ENCODE data around the gene NCAM1. TPM values are rescaled to one million over a fixed set of nuclear protein-coding genes. Genes with fewer than 3 reads are reported as not detected.

Gene NCAM1
- total RNA-seq, 1 experiment from 2014 or later: not detected

GRCh38 chr11:113129261-113129992 lies 168.2 kb downstream of the NCAM1 start:
- TF ChIP-seq EZH2phosphoT487 (IDR thresholded peaks at IDR 0.05; ENCODE audit: borderline replicate concordance, low read length) (no peak), CTCF (conservative IDR thresholded peaks at IDR 0.05; ENCODE audit: low read depth, low read length) (no peak), EZH2 (IDR thresholded peaks at IDR 0.05; ENCODE audit: low read length, unreplicated experiment) (no peak)
- H2AFZ ChIP-seq (ENCODE audit: low read length): no peak overlapping the region
- no peaks in the 10 kb centered on the region for H3K36me3 ChIP-seq (ENCODE audit: low read depth, low read length)
- no peaks in the 10 kb centered on the region for H3K4me1 ChIP-seq (ENCODE audit: insufficient read depth, low read length)
- H3K9me3 ChIP-seq (ENCODE audit: low read length): no peaks in the 10 kb centered on the region
- ATAC-seq: no peak
- CTCF ChIA-PET: no interaction called here
- H3K4me2 ChIP-seq (ENCODE audit: low read length): no peak overlapping the region
- no peaks in the 10 kb centered on the region for H4K20me1 ChIP-seq (ENCODE audit: low read length)
- no peak overlapping the region for H3K4me3 ChIP-seq (ENCODE audit: low read length)
- no peaks in the 10 kb centered on the region for H3K79me2 ChIP-seq (ENCODE audit: low read length)
- POLR2A ChIA-PET (ENCODE audit: unreplicated experiment): no interaction called here
- no TSS peak for BruUV-seq (replicated peaks)
- intact Hi-C loops (cut with micrococcal nuclease): no loop called here
- H3K27me3 ChIP-seq (ENCODE audit: low read length): peaks cover 16% of the 10 kb centered on the region
- H3K9me2 ChIP-seq (replicated peaks; ENCODE audit: low read length): no peaks in the 10 kb centered on the region
- DNase-seq: no peak
- H3K27ac ChIP-seq (ENCODE audit: low read length): no peak overlapping the region
- H3K9ac ChIP-seq (ENCODE audit: low read length): no peak overlapping the region
- H3F3A ChIP-seq (ENCODE audit: low read length, unreplicated experiment): no peaks in the 10 kb centered on the region

- TF ChIP-seq EZH2 (IDR thresholded peaks at IDR 0.05; ENCODE audit: low read length, unreplicated experiment) (no peak), EZH2phosphoT487 (IDR thresholded peaks at IDR 0.05; ENCODE audit: borderline replicate concordance, low read length) (no peak), CTCF (conservative IDR thresholded peaks at IDR 0.05; ENCODE audit: low read depth, low read length) (no peak)
- no peaks in the 10 kb centered on the region for H3K9me3 ChIP-seq (ENCODE audit: low read length)
- no peak overlapping the region for H3K9ac ChIP-seq (ENCODE audit: low read length)
- H3K9me2 ChIP-seq (replicated peaks; ENCODE audit: low read length): no peaks in the 10 kb centered on the region
- no peak overlapping the region for H2AFZ ChIP-seq (ENCODE audit: low read length)
- H4K20me1 ChIP-seq (ENCODE audit: low read length): no peaks in the 10 kb centered on the region
- BruUV-seq (replicated peaks): no TSS peak
- intact Hi-C loops (cut with micrococcal nuclease): no loop called here
- H3K79me2 ChIP-seq (ENCODE audit: low read length): no peaks in the 10 kb centered on the region
- no peak for DNase-seq
- H3K4me3 ChIP-seq (ENCODE audit: low read length): no peak overlapping the region
- H3K4me2 ChIP-seq (ENCODE audit: low read length): no peak overlapping the region
- H3K4me1 ChIP-seq (ENCODE audit: insufficient read depth, low read length): no peaks in the 10 kb centered on the region
- H3K36me3 ChIP-seq (ENCODE audit: low read depth, low read length): no peaks in the 10 kb centered on the region
- POLR2A ChIA-PET (ENCODE audit: unreplicated experiment): no interaction called here
- CTCF ChIA-PET: no interaction called here
- ATAC-seq: no peak
- H3F3A ChIP-seq (ENCODE audit: low read length, unreplicated experiment): no peaks in the 10 kb centered on the region
- H3K27me3 ChIP-seq (ENCODE audit: low read length): peaks cover 33% of the 10 kb centered on the region
- no peak overlapping the region for H3K27ac ChIP-seq (ENCODE audit: low read length)
Measured at GRCh38 chr11:113131036-113131775, 170.0 kb downstream of the NCAM1 start.

- Histone ChIP-seq H3K27me3 (ENCODE audit: low read length) (peaks cover 52% of the 10 kb centered on the region), H3K4me1 (ENCODE audit: insufficient read depth, low read length) (no peaks in the 10 kb centered on the region), H3K9me3 (ENCODE audit: low read length) (no peaks in the 10 kb centered on the region), H3K4me2 (ENCODE audit: low read length) (no peak overlapping the region), H3K36me3 (ENCODE audit: low read depth, low read length) (no peaks in the 10 kb centered on the region), H3K79me2 (ENCODE audit: low read length) (no peaks in the 10 kb centered on the region), H3K9ac (ENCODE audit: low read length) (no peak overlapping the region), H3K4me3 (ENCODE audit: low read length) (no peak overlapping the region), H3K27ac (ENCODE audit: low read length) (no peak overlapping the region), H4K20me1 (ENCODE audit: low read length) (no peaks in the 10 kb centered on the region), H2AFZ (ENCODE audit: low read length) (no peak overlapping the region), H3K9me2 (replicated peaks; ENCODE audit: low read length) (no peaks in the 10 kb centered on the region), H3F3A (ENCODE audit: low read length, unreplicated experiment) (no peaks in the 10 kb centered on the region)
- ATAC-seq: no peak
- no peak for TF ChIP-seq EZH2phosphoT487 (IDR thresholded peaks at IDR 0.05; ENCODE audit: borderline replicate concordance, low read length)
- TF ChIP-seq EZH2 (IDR thresholded peaks at IDR 0.05; ENCODE audit: low read length, unreplicated experiment): no peak
- TF ChIP-seq CTCF (conservative IDR thresholded peaks at IDR 0.05; ENCODE audit: low read depth, low read length): no peak
- no peak for DNase-seq
- intact Hi-C loops (cut with micrococcal nuclease): no loop called here
- POLR2A ChIA-PET (ENCODE audit: unreplicated experiment): no interaction called here
- CTCF ChIA-PET: no interaction called here
- no TSS peak for BruUV-seq (replicated peaks)
Measured at GRCh38 chr11:113133071-113133470, 171.9 kb downstream of the NCAM1 start.

Data from PC-3 (cell line).